SU-DHL-6 (cell line): Measurements from ENCODE around the gene ACKR4.

Experiments used
- EZH2phosphoT487 ChIP-seq: fragments of 200-600 bp; sonication (generic), shearing (Covaris generic); conservative IDR thresholded peaks from 2 replicates; pipeline ENCODE4 v1.6.1; 2018; ENCODE audit warnings: mild to moderate bottlenecking, antibody characterized with exemption, low read length, moderate library complexity, mixed read lengths
- TF ChIP-seq, protein P1 (sequence below): fragments of 200-600 bp; sonication (generic); IDR thresholded peaks from one replicate; pipeline ENCODE4 v1.5.1; 2017; ENCODE audit warnings: antibody characterized with exemption, mild to moderate bottlenecking, low read length, moderate library complexity; ENCODE audit not compliant: insufficient read depth, poor library complexity, severe bottlenecking

DNA sequence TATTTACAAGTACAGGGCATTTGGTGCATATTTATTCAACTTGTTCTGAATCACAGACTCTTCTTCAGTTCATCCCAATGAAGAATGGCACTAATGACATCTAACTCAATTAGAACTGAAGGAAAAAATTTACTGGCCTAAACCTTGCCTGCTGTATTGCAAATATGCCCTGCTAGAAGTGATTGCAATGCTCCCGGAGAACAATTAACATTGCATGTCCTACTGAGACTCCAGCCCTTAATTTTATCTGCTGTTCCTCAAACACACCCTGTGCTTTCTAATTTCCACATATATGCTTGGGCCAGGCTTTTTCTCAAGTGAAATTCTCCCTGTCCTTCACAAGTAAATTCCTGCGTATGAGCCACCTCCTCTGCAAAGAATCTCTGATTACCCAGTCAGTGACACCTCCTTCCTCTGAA is 8.3 kb downstream of the ACKR4 start:
- TF ChIP-seq, protein P1, sequence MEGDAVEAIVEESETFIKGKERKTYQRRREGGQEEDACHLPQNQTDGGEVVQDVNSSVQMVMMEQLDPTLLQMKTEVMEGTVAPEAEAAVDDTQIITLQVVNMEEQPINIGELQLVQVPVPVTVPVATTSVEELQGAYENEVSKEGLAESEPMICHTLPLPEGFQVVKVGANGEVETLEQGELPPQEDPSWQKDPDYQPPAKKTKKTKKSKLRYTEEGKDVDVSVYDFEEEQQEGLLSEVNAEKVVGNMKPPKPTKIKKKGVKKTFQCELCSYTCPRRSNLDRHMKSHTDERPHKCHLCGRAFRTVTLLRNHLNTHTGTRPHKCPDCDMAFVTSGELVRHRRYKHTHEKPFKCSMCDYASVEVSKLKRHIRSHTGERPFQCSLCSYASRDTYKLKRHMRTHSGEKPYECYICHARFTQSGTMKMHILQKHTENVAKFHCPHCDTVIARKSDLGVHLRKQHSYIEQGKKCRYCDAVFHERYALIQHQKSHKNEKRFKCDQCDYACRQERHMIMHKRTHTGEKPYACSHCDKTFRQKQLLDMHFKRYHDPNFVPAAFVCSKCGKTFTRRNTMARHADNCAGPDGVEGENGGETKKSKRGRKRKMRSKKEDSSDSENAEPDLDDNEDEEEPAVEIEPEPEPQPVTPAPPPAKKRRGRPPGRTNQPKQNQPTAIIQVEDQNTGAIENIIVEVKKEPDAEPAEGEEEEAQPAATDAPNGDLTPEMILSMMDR: no peak
- no peak for TF ChIP-seq EZH2phosphoT487
